ENCODE results near the gene CAMKV.

CAMKV gene

DNA sequence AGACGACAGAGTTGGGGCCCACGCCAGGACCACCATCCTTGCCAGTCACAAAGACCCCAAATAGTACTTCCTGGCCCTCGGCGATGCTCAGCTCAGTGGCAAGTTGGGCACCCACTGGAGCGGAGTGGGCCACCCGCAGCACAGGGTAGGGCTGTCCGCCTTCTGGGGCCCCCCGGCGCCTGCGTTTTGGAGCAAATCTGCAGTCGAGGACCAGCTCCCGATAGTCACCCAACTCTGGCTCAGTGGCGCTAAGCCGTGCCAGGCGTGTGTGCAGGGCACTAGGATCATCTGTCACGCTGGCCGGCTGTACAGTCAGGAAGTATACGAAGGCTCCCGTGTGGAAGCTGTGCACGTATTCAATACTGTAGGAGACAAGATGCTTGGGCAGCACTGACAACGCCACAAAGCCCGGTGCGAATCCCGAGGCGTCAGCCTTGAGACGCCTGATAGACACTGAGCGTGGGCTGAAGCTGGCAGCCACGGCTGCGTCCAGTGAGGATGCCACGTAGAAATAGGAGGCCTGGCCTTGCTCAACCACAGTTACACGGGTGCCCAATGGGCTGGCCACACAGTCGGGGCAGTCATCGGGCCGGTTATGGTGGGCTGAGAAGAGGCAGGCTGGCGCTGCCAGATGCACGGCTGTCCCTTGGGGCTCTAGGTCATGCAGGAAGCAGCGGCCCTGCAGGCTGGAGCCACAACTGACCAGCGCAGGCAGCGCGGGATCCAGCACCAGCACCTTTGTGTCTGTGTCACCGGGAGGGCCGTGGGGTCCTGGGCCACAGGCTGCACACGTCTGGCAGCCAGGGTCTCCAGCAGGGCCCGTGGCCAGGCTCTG, 33.0 kb upstream of the CAMKV start:
- no peaks in the 10 kb centered on the region for H3K9me3 ChIP-seq (ENCODE audit: control insufficient read depth, insufficient read depth, low read length)
- H3K36me3 ChIP-seq (ENCODE audit: insufficient read depth, low read length) = no peaks in the 10 kb centered on the region
- no peak overlapping the region for H3K9ac ChIP-seq (ENCODE audit: low read depth, low read length)
- H3K4me1 ChIP-seq (ENCODE audit: insufficient read depth, low read length) = peaks cover 17% of the 10 kb centered on the region

DNA sequence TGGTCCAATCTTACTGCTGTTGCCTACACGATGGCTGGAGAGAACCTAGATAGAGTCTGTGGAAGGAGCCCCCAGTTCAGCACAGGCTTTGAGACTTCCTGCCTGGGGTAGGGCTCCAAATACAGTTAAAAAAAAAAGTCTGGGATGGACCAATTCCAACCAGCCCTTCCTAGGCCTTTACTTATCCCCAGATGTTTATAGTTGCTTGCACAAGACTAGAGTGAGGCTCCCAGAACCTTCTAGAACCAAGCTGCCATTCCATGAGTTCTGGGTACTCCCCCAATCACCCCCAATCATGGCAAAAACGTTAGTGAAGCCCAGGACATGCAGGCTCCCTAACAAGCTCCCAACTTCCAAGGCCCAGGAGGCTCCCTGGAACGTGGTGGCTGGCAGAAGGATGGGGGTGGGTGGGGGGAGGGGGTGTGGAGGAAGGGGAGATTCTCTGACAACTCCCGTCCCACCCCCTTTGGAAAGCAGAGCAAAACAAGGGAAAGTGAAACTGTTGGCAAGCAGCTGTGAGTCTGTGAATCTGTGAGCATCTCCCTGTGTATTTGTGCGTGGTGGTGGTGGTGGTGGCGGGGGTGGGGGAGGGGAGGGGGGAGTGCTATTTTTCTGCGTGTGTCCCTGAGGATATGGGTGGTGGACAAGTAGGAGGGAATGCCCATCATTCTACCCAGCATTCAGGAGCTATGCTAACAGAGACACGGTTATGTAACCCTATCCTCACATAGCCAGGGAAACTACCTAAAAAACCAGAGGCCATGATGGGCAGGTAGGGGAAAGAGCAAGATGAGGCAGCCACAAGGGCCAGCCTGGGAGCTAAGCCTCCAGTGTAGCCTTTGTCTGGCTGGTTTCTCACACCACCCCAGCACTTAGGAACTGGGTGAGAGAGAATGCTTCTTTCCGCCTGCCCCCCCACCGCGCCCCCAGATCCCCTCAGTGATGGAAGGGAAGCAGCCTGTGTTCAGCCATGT, 31.9 kb upstream of the CAMKV start:
- Histone ChIP-seq H3K36me3 (ENCODE audit: insufficient read depth, low read length) (no peaks in the 10 kb centered on the region), H3K4me1 (ENCODE audit: insufficient read depth, low read length) (peaks cover 17% of the 10 kb centered on the region), H3K9me3 (ENCODE audit: control insufficient read depth, insufficient read depth, low read length) (no peaks in the 10 kb centered on the region), H3K9ac (ENCODE audit: low read depth, low read length) (no peak overlapping the region)

DNA sequence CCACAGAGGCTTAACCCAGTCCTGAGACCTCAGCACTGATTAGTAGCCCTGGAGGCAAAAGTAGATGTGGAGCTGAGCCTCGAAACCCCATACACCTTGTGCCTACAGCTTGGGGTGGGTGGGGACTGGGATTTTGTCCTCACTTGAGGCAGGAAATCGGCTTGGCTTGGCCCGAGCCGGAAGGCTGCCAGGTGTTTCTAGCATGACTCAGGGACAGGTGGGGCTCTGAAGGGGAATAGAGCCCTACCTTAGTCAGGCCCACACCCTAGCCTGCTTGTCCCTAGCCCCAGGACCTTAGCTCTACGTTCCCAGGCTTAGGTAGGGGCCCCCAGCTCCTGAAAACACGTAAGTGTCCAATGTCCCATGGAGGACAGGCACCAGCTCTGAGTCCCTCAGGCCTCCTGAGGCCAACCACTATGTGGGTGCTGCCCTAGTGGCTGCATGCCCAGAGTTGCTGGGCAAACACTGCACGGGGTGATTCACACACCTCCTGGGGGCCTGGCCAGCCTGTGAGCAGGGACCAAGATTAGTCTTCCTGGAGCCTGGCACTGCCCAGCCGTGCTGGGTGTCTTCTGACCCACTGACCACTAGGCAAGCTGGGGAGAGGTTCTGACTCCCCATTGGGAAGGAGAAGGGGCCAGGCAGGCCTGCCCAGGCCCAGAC, 30.9 kb upstream of the CAMKV start:
- Histone ChIP-seq H3K9me3 (ENCODE audit: control insufficient read depth, insufficient read depth, low read length) (no peaks in the 10 kb centered on the region), H3K4me1 (ENCODE audit: insufficient read depth, low read length) (peaks cover 11% of the 10 kb centered on the region), H3K36me3 (ENCODE audit: insufficient read depth, low read length) (no peaks in the 10 kb centered on the region), H3K9ac (ENCODE audit: low read depth, low read length) (no peak overlapping the region)

DNA sequence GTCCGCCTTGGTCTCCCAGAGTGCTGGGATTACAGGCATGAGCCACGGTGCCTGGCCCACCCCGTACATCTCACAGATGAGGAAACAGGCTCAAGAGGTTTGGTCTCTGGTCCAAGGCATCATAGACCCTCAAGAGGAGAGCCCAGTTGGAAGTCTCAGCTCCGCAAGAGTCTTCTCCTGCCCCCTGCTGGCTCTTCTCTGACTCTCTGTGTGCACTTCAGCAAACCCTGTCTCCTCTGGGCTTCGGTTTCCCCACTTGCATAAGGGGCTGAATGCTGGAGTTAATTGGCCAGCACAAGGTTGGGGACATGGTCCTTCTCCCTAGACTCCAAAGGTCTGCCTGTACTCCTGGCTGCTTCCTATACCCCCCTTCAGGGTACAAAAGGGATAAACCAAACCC, 30.1 kb upstream of the CAMKV start:
- H3K36me3 ChIP-seq (ENCODE audit: insufficient read depth, low read length) = no peaks in the 10 kb centered on the region
- H3K4me1 ChIP-seq (ENCODE audit: insufficient read depth, low read length) = peaks cover 10% of the 10 kb centered on the region; the same call in 1 of the 2 replicates
- H3K9me3 ChIP-seq (ENCODE audit: control insufficient read depth, insufficient read depth, low read length) = no peaks in the 10 kb centered on the region
- no peak overlapping the region for H3K9ac ChIP-seq (ENCODE audit: low read depth, low read length)

DNA sequence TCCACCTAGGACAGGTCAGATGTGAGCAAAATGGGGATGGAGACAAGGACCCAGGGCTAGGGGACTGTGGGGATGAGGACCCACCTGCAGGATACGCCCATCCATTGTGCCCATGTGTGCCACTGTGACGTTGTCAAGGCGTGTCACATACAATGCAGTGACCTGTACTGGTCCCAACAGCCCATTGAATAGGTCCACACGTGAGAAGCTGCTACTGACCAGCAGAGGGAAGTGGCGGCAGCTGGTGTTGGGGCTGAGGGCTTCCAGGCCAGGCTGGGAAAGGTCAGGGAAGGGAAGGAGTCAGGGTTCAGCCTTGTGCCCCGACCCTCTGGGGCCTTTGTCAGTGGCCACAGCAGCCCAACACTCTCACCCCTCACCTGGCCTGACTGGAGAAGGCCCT, 29.3 kb upstream of the CAMKV start:
- Histone ChIP-seq H3K36me3 (ENCODE audit: insufficient read depth, low read length) (no peaks in the 10 kb centered on the region), H3K4me1 (ENCODE audit: insufficient read depth, low read length) (peaks cover 8% of the 10 kb centered on the region; the same call in 1 of the 2 replicates), H3K9ac (ENCODE audit: low read depth, low read length) (no peak overlapping the region), H3K9me3 (ENCODE audit: control insufficient read depth, insufficient read depth, low read length) (no peaks in the 10 kb centered on the region)

DNA sequence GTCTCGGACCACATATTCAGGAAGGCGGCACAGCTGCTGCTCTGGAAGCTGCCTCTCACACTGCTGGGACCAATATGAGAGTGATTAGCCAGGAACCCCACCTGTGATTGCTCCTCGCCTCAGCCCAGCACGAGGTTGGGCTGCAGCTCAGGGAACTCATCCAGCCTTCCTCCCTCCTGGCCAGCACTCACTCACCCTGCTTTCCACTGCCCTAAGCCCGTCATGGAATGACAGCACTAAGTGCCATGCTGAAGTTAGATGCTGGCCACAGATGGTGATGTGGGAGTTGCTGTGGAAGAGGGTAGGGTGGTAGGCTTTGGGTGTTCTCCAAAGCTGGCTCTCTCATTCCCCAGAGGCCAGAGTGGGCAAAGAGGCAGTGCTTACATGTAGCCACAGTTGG, 26.6 kb upstream of the CAMKV start:
- Histone ChIP-seq H3K9ac (ENCODE audit: low read depth, low read length) (no peak overlapping the region), H3K36me3 (ENCODE audit: insufficient read depth, low read length) (no peaks in the 10 kb centered on the region), H3K9me3 (ENCODE audit: control insufficient read depth, insufficient read depth, low read length) (no peaks in the 10 kb centered on the region), H3K4me1 (ENCODE audit: insufficient read depth, low read length) (peaks cover 7% of the 10 kb centered on the region; the same call in 1 of the 2 replicates)

DNA sequence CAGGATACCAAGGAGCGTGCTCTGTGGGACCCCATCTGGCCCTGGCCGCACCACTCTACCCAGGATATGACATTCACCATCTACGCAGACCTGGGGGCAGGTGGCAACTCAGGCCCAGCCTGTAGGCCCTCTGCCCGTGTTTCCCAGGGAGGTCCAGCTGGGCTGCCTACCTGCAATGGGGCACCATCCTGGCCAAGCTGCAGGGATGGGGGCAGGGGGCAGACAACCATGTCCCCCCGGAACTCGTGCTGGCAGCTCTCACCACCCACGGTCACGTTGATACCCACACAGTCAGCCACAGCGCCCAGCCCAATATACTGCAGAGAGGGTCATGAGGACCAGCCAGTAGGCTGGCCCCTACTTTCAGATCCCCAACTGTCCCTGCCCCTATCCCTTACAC, 26.1 kb upstream of the CAMKV start:
- Histone ChIP-seq H3K9ac (ENCODE audit: low read depth, low read length) (no peak overlapping the region), H3K4me1 (ENCODE audit: insufficient read depth, low read length) (peaks cover 7% of the 10 kb centered on the region; the same call in 1 of the 2 replicates), H3K36me3 (ENCODE audit: insufficient read depth, low read length) (no peaks in the 10 kb centered on the region), H3K9me3 (ENCODE audit: control insufficient read depth, insufficient read depth, low read length) (no peaks in the 10 kb centered on the region)

DNA sequence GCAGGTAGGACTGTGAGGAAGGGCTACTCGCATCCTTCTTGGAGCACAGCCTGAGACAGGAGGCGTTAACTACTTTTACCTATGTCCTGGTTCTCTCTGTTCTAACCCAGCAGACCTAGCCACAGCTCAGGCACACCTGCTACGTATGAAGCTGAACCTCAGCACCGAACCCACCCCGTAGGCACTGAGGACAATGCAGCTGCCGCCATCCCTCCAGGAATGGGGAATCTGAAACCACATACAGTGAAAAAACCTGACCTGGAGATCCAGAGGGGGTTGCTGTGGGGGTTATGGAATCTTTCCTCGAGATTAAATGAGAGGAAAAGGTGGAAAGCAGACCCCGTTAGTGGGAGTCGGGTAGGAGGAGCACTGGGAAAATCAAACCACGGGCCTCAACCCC, 19.6 kb upstream of the CAMKV start:
- Histone ChIP-seq H3K9me3 (ENCODE audit: control insufficient read depth, insufficient read depth, low read length) (no peaks in the 10 kb centered on the region), H3K4me1 (ENCODE audit: insufficient read depth, low read length) (no peaks in the 10 kb centered on the region), H3K36me3 (ENCODE audit: insufficient read depth, low read length) (no peaks in the 10 kb centered on the region), H3K9ac (ENCODE audit: low read depth, low read length) (no peak overlapping the region)

DNA sequence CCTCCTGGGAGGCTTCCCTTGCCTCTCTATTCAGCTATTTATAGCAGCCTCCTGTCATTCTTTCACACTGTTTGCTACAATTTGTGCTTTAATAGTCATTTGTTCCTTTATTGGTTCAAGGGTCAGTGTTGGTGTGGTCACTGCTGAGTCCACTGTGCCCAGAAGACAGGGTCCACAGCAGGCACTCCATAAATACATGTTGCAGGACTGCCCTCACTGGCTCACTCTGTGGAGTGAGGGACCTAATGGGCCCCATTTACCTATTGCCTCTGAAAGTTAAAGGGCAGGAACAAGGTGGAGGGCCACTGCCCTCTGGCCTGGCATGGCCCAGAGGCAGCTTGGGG, 17.2 kb upstream of the CAMKV start:
- Histone ChIP-seq H3K4me1 (ENCODE audit: insufficient read depth, low read length) (peaks cover 6% of the 10 kb centered on the region), H3K9me3 (ENCODE audit: control insufficient read depth, insufficient read depth, low read length) (no peaks in the 10 kb centered on the region), H3K9ac (ENCODE audit: low read depth, low read length) (no peak overlapping the region), H3K36me3 (ENCODE audit: insufficient read depth, low read length) (no peaks in the 10 kb centered on the region)

DNA sequence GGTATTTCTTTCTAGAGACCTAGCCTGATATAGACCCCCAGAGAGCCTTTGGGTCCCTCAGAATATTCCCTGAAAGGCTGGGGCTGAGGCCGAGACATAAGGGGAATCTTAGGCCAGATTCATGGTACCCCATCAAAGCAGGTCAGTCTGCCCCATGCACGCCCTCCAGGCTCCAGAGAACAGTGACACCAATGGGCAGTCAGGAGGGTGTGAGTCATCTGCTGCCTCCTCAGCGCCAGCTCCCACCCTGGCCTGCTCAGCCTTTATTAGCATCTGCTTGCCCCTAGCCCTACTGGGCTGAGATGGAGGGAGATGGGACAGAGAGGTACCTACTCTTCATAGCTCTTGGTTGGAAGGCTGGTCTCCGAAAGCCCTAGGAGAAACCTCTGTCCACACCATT, 14.3 kb upstream of the CAMKV start:
- Histone ChIP-seq H3K36me3 (ENCODE audit: insufficient read depth, low read length) (no peaks in the 10 kb centered on the region), H3K4me1 (ENCODE audit: insufficient read depth, low read length) (peaks cover 22% of the 10 kb centered on the region), H3K9ac (ENCODE audit: low read depth, low read length) (no peak overlapping the region), H3K9me3 (ENCODE audit: control insufficient read depth, insufficient read depth, low read length) (no peaks in the 10 kb centered on the region)

DNA sequence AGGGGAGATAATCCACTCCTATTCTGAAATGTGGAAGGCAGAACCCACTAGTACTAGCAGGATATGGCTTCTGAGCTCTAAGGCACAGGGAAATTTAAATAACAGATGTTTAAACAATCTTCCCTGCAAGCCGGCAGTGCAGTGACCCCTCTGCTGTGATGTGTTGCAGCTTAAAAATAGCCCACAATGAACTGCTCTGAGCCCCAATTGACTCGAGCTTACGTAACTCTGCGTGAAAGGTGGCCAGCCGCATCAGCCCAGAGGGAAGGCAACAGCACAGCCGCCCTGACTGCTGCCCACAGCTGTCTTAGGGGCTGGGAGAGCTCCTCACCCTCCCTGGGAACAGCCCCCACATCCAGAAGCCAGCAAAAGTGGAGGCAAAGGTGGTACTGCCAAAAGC, 12.5 kb upstream of the CAMKV start:
- no peak overlapping the region for H3K9ac ChIP-seq (ENCODE audit: low read depth, low read length)
- H3K36me3 ChIP-seq (ENCODE audit: insufficient read depth, low read length) = no peaks in the 10 kb centered on the region
- H3K4me1 ChIP-seq (ENCODE audit: insufficient read depth, low read length) = peaks cover 22% of the 10 kb centered on the region
- H3K9me3 ChIP-seq (ENCODE audit: control insufficient read depth, insufficient read depth, low read length) = no peaks in the 10 kb centered on the region

DNA sequence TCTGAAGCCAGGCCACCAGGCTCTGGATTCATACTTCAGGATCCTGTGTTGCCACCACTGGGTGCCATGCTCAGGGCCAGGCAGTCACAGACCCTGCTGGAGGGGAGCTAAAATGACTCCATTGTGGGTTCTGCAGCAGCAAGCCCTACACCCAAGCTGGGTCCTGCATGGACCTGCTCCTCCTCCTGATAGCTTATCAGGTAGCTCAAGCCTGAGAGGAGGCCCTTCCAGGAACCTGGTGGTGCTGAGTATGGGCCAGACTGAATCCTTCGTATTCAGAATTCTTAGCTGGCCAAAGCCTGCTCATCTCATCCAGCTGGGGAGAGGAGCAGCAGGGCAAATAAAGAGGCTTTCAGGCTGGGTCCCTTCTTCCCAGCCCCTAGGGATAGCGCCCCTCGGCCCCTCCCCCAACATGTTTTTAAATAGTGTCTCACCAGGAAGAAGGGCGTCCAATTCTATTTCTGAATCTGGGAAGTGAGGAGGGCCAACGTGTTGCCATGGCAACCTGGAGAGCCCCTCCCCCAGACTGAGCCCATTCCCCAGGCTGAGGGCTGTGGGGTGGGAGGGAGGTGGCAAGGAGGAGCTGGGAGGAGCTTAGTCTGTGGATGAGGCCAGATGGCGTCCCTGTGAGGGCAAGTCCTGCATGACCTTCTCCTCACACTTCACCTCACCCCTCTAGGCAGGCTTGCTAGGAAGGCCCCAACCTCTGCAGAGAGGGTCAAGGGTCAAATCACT, 11.0 kb upstream of the CAMKV start:
- Histone ChIP-seq H3K9me3 (ENCODE audit: control insufficient read depth, insufficient read depth, low read length) (no peaks in the 10 kb centered on the region), H3K9ac (ENCODE audit: low read depth, low read length) (no peak overlapping the region)

DNA sequence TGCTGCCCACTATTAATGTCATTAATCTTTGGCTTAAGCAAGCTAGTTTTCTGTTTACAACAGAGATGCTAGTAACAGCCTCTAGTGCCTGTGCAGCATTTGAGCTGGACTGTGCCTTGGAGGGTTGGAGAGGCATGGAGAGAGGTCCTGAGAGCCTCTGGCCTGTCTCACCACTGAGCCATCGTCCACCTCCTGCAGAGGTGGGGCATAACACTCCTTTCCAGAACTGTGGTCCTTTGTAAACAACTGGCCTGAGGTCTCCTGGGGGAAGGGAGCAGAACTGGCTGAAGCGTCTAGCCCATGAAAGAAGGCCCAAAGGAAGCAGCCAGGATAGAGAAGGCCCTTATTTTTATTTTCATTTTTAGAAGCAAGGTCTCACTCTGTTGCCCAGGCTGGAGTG, 10.0 kb upstream of the CAMKV start:
- Histone ChIP-seq H3K9ac (ENCODE audit: low read depth, low read length) (no peak overlapping the region), H3K4me1 (ENCODE audit: insufficient read depth, low read length) (peaks cover 22% of the 10 kb centered on the region), H3K9me3 (ENCODE audit: control insufficient read depth, insufficient read depth, low read length) (no peaks in the 10 kb centered on the region), H3K36me3 (ENCODE audit: insufficient read depth, low read length) (no peaks in the 10 kb centered on the region)

More for the DNA sequence above, 11.0 kb upstream of the CAMKV start:
- Histone ChIP-seq H3K4me1 (ENCODE audit: insufficient read depth, low read length) (peaks cover 22% of the 10 kb centered on the region), H3K36me3 (ENCODE audit: insufficient read depth, low read length) (no peaks in the 10 kb centered on the region)

DNA sequence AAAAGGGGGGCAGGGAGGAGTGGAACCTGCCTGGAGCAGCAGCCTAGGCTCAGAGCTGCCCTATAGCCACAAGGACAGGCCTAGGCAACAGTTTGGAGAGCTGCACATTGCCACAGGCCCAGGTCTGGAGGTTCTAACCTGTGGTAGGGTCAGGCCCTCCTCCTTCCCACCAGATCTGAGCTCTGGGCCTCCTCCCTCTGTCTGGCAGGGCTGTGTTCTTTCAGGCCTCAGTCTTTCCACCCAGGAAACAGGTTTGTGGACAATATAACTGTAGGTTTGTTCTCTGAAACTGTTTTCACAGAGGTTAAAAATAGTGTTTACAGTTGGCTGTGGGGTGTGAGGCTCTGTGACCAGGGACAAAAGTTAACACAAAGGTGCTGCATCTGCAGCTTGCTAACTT, 9.0 kb upstream of the CAMKV start:
- no peaks in the 10 kb centered on the region for H3K36me3 ChIP-seq (ENCODE audit: insufficient read depth, low read length)
- peaks cover 22% of the 10 kb centered on the region for H3K4me1 ChIP-seq (ENCODE audit: insufficient read depth, low read length)
- H3K9ac ChIP-seq (ENCODE audit: low read depth, low read length) = no peak overlapping the region
- H3K9me3 ChIP-seq (ENCODE audit: control insufficient read depth, insufficient read depth, low read length) = no peaks in the 10 kb centered on the region

Measured in ES-I3 (cell line).